CD4-positive, alpha-beta T cell treated with Interferon gamma for 1 hour (primary cell): ENCODE results near the gene KCTD5.

ENCODE experiments used
- DNase-seq: peaks from one replicate; pipeline ENCODE4 v3.0.0-alpha.2; 2020

The KCTD5 gene

GRCh38 chr16:2698103-2698870 lies 16.0 kb downstream of the KCTD5 start:
- DNase-seq: no peak

GRCh38 chr16:2698965-2699750 lies 16.8 kb downstream of the KCTD5 start:
- DNase-seq: no peak

GRCh38 chr16:2699791-2700600 lies 17.7 kb downstream of the KCTD5 start:
- DNase-seq: no peak

- no peak for DNase-seq
Observed at GRCh38 chr16:2700786-2701185, 18.5 kb downstream of the KCTD5 start.

GRCh38 chr16:2701272-2701671 lies 18.9 kb downstream of the KCTD5 start:
- no peak for DNase-seq

- no peak for DNase-seq
Observed at GRCh38 chr16:2701713-2702437, 19.6 kb downstream of the KCTD5 start.

GRCh38 chr16:2702438-2702825 lies 20.1 kb downstream of the KCTD5 start:
- DNase-seq: no peak

- no peak for DNase-seq
Observed at GRCh38 chr16:2702871-2703745, 20.8 kb downstream of the KCTD5 start.

GRCh38 chr16:2704166-2704982 lies 22.1 kb downstream of the KCTD5 start:
- DNase-seq: no peak

GRCh38 chr16:2704983-2705275 lies 22.6 kb downstream of the KCTD5 start:
- DNase-seq: no peak

- no peak for DNase-seq
Observed at GRCh38 chr16:2705351-2705750, 23.0 kb downstream of the KCTD5 start.

- DNase-seq: no peak
Observed at GRCh38 chr16:2706085-2706484, 23.8 kb downstream of the KCTD5 start.

GRCh38 chr16:2706611-2707311 lies 24.4 kb downstream of the KCTD5 start:
- no peak for DNase-seq

GRCh38 chr16:2707368-2708289 lies 25.3 kb downstream of the KCTD5 start:
- DNase-seq: no peak

- DNase-seq: no peak
Observed at GRCh38 chr16:2708290-2708639, 25.9 kb downstream of the KCTD5 start.

- no peak for DNase-seq
Observed at GRCh38 chr16:2708955-2709587, 26.7 kb downstream of the KCTD5 start.

- DNase-seq: no peak
Observed at GRCh38 chr16:2709588-2709984, 27.3 kb downstream of the KCTD5 start.

- no peak for DNase-seq
Observed at GRCh38 chr16:2710021-2710710, 27.8 kb downstream of the KCTD5 start.
